SK-N-SH (cell line): ENCODE measurements around the gene DDI2. TPM values are rescaled to one million over a fixed set of nuclear protein-coding genes. Genes with fewer than 3 reads are reported as not detected.

Experiments used
- CTCF ChIA-PET: fragments of 300-600, 350-600 bp; formaldehyde crosslinking; extraction: SDS; loops from one replicate; lab custom pipeline; 2021; lab: Yijun Ruan, JAX
- POLR2A ChIA-PET: fragments of 350-600 bp; sonication (Branson Sonifier 250); formaldehyde crosslinking; extraction: SDS; loops from one replicate; lab custom pipeline; 2020; ENCODE audit warnings: antibody characterized with exemption, inconsistent platforms; lab: Yijun Ruan, JAX
- DNase-seq: peaks from one replicate; pipeline ENCODE4 v3.0.0; 2012
- H2AFZ ChIP-seq: fragments of 200-600 bp; sonication (generic); 2 replicates; pipeline ENCODE4 v1.8.1; 2016; ENCODE audit warnings: antibody characterized with exemption, mild to moderate bottlenecking, low read depth
- H3F3A ChIP-seq: fragments of 200-600 bp; sonication (generic); replicated peaks from 2 replicates; pipeline ENCODE3; 2016; ENCODE audit warnings: antibody characterized with exemption, mild to moderate bottlenecking; ENCODE audit not compliant: insufficient read depth
- H3K27ac ChIP-seq, 2 experiments: fragments of 200-500 bp in 1 of 2; fragments of 200-600 bp in 1 of 2; sonication (Bioruptor generic) in 1 of 2; sonication (generic), shearing (Covaris generic) in 1 of 2; 2 replicates each; pipeline versions ENCODE4 v1.5.1 to v1.6.1; 2014 to 2016; ENCODE audit warnings: low read depth in 2 of 2, inconsistent platforms in 1 of 2, low read length in 1 of 2, mild to moderate bottlenecking in 1 of 2, mixed read lengths in 1 of 2
- H3K27me3 ChIP-seq: fragments of 200-600 bp; sonication (generic), shearing (Covaris generic); 2 replicates; pipeline ENCODE4 v1.6.1; 2016; ENCODE audit warnings: mixed run types; ENCODE audit not compliant: insufficient read depth
- H3K36me3 ChIP-seq, 2 experiments: fragments of 200-500 bp in 1 of 2; fragments of 200-600 bp in 1 of 2; sonication (Bioruptor generic) in 1 of 2; sonication (generic) in 1 of 2; replicated peaks in 1 of 2; 2 replicates each; pipeline versions ENCODE3 to v1.5.1; 2014 to 2016; ENCODE audit warnings: low read length in 1 of 2, mild to moderate bottlenecking in 1 of 2; ENCODE audit not compliant: insufficient read depth in 2 of 2, control insufficient read depth in 1 of 2
- H3K4me1 ChIP-seq, 2 experiments: fragments of 200-500 bp in 1 of 2; fragments of 200-600 bp in 1 of 2; sonication (Bioruptor generic) in 1 of 2; sonication (generic), shearing (Covaris generic) in 1 of 2; 2 replicates each; pipeline versions ENCODE4 v1.5.1 to v1.6.1; 2014 to 2016; ENCODE audit warnings: low read depth in 1 of 2, low read length in 1 of 2, mixed run types in 1 of 2; ENCODE audit not compliant: insufficient read depth in 2 of 2, control insufficient read depth in 1 of 2
- H3K4me2 ChIP-seq: fragments of 200-600 bp; sonication (generic), shearing (Covaris generic); 2 replicates; pipeline ENCODE4 v1.6.1; 2017; ENCODE audit warnings: mixed run types
- H3K4me3 ChIP-seq, 2 experiments: fragments of 200-500 bp in 1 of 2; fragments of 200-600 bp in 1 of 2; sonication (Bioruptor generic) in 1 of 2; sonication (generic), shearing (Covaris generic) in 1 of 2; 2 replicates each; pipeline versions ENCODE4 v1.5.1 to v1.8.1; 2014 to 2016; ENCODE audit warnings: low read depth in 2 of 2, inconsistent platforms in 1 of 2, low read length in 1 of 2, mild to moderate bottlenecking in 1 of 2, mixed read lengths in 1 of 2, moderate library complexity in 1 of 2
- H3K79me2 ChIP-seq: fragments of 200-600 bp; sonication (generic); 2 replicates; pipeline ENCODE4 v1.8.1; 2017; ENCODE audit warnings: mild to moderate bottlenecking; ENCODE audit not compliant: insufficient read depth
- H3K9ac ChIP-seq: fragments of 200-600 bp; sonication (generic); 2 replicates; pipeline ENCODE4 v1.6.1; 2017; ENCODE audit warnings: mixed run types
- H3K9me2 ChIP-seq: fragments of 200-600 bp; sonication (generic); 2 replicates; pipeline ENCODE4 v1.6.1; 2017; ENCODE audit warnings: mixed run types
- H3K9me3 ChIP-seq: fragments of 200-600 bp; sonication (generic); 2 replicates; pipeline ENCODE4 v1.6.1; 2017; ENCODE audit warnings: mixed run types, mild to moderate bottlenecking, moderate library complexity
- H4K20me1 ChIP-seq: fragments of 200-600 bp; sonication (generic); 2 replicates; pipeline ENCODE4 v1.6.1; 2017; ENCODE audit warnings: mild to moderate bottlenecking, mixed run types; ENCODE audit not compliant: insufficient read depth
- EP300 ChIP-seq, 2 experiments: IDR thresholded peaks; 2 replicates each; pipeline versions ENCODE4 v1.4.0 to v1.6.1; 2012; ENCODE audit warnings: borderline replicate concordance in 1 of 2, low read depth in 1 of 2, low read length in 1 of 2
- FOSL2 ChIP-seq: IDR thresholded peaks from 2 replicates; pipeline ENCODE4 v1.4.0; 2012; ENCODE audit warnings: low read depth, mild to moderate bottlenecking, moderate library complexity, borderline replicate concordance
- GABPA ChIP-seq: IDR thresholded peaks from 2 replicates; pipeline ENCODE4 v1.4.0; 2012; ENCODE audit warnings: low read depth, mild to moderate bottlenecking
- NFIC ChIP-seq: IDR thresholded peaks from 2 replicates; pipeline ENCODE4 v1.4.0; 2012; ENCODE audit warnings: borderline replicate concordance
- RAD21 ChIP-seq: IDR thresholded peaks from 2 replicates; pipeline ENCODE4 v1.6.1; 2012; ENCODE audit warnings: mild to moderate bottlenecking, low read length
- RCOR1 ChIP-seq: fragments of 150-350 bp; IDR thresholded peaks from 2 replicates; pipeline ENCODE4 v1.6.1; 2017; ENCODE audit warnings: antibody characterized with exemption, low read length
- REST ChIP-seq: IDR thresholded peaks from 2 replicates; pipeline ENCODE4 v1.6.1; 2012; ENCODE audit warnings: mild to moderate bottlenecking, low read depth, low read length, moderate library complexity
- RXRA ChIP-seq: IDR thresholded peaks from 2 replicates; pipeline ENCODE4 v1.4.0; 2012; ENCODE audit warnings: low read depth, mild to moderate bottlenecking, borderline replicate concordance
- SMC3 ChIP-seq: IDR thresholded peaks from 2 replicates; pipeline ENCODE4 v1.6.1; 2012; ENCODE audit warnings: low read depth, low read length, improper control_type of control experiment
- TEAD4 ChIP-seq: IDR thresholded peaks from 2 replicates; pipeline ENCODE4 v1.4.0; 2012; ENCODE audit warnings: mild to moderate bottlenecking, borderline replicate concordance; ENCODE audit not compliant: insufficient read depth
- YY1 ChIP-seq: IDR thresholded peaks from 2 replicates; pipeline ENCODE4 v1.4.0; 2012; ENCODE audit warnings: low read depth, mild to moderate bottlenecking
- WGBS: methylation state at CpG from one replicate; pipeline ENCODE4 v1.1.6; 2017; ENCODE audit warnings: low lambda C conversion rate; 5-methylcytosine and 5-hydroxymethylcytosine counted together
- polyA plus RNA-seq, 3 experiments: library from polyadenylated mRNA; depleted of rRNA; stranded (reverse); fragments of >200 nt; gene quantifications; 2 replicates each; pipeline ENCODE4 v1.2.3, GENCODE V29; 2012
- TF ChIP-seq, protein P1 (sequence below): fragments of 200-600 bp; sonication (generic); IDR thresholded peaks from 2 replicates; pipeline ENCODE4 v1.6.1; 2017; ENCODE audit warnings: antibody characterized with exemption, mild to moderate bottlenecking, moderate library complexity
- TF ChIP-seq, protein P2 (sequence below): fragments of 150-350 bp; IDR thresholded peaks from 2 replicates; pipeline ENCODE4 v1.6.1; 2017; ENCODE audit warnings: antibody characterized with exemption, low read length, low read depth, borderline replicate concordance

Gene DDI2
- polyA plus RNA-seq, 1 of the 3 experiments (the other 2 are of a cell fraction) = 2.8 TPM

GRCh38 chr1:15684042-15684461 lies 66.8 kb downstream of the DDI2 start, which contains the start of gene PLEKHM2 (continued):
- TF ChIP-seq RAD21 (no peak), RCOR1 (no peak), EP300 (IDR thresholded peaks at IDR 0.05; ENCODE audit: borderline replicate concordance in 1 of 2, low read depth in 1 of 2, low read length in 1 of 2) (no peak), GABPA (peak; percentile 32; the same call in 1 of the 2 replicates), SMC3 (no peak), YY1 (no peak)
- TF ChIP-seq, protein P1, sequence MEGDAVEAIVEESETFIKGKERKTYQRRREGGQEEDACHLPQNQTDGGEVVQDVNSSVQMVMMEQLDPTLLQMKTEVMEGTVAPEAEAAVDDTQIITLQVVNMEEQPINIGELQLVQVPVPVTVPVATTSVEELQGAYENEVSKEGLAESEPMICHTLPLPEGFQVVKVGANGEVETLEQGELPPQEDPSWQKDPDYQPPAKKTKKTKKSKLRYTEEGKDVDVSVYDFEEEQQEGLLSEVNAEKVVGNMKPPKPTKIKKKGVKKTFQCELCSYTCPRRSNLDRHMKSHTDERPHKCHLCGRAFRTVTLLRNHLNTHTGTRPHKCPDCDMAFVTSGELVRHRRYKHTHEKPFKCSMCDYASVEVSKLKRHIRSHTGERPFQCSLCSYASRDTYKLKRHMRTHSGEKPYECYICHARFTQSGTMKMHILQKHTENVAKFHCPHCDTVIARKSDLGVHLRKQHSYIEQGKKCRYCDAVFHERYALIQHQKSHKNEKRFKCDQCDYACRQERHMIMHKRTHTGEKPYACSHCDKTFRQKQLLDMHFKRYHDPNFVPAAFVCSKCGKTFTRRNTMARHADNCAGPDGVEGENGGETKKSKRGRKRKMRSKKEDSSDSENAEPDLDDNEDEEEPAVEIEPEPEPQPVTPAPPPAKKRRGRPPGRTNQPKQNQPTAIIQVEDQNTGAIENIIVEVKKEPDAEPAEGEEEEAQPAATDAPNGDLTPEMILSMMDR = no peak
- TF ChIP-seq, all 33 proteins: peak for 4

GRCh38 chr1:15684468-15685291 lies 67.4 kb downstream of the DDI2 start:
- Histone ChIP-seq H3K9me2 (no peaks in the 10 kb centered on the region), H3K9me3 (no peaks in the 10 kb centered on the region), H4K20me1 (peaks cover 8% of the 10 kb centered on the region), H2AFZ (0 out of 2 replicates have a peak overlapping the region, but pooled peaks have one; percentile 59), H3K27ac (peak overlapping the region; percentile 59 to 81), H3K4me3 (peak overlapping the region; percentile 74 to 84), H3K4me1 (peaks cover 0 to 16% of the 10 kb centered on the region in 2 experiments; a peak in 2 of 4 replicates), H3K9ac (peak overlapping the region; percentile 93), H3F3A (peaks cover 14% of the 10 kb centered on the region), H3K27me3 (no peaks in the 10 kb centered on the region), H3K79me2 (peaks cover 53% of the 10 kb centered on the region), H3K4me2 (peak overlapping the region; percentile 96), H3K36me3 (no peaks in the 10 kb centered on the region)
- CTCF ChIA-PET = interaction anchor here (0.6 to 1.3 kb wide), 2 partner anchors 24 to 47 kb away, joined by 3 read pairs; no protein-coding TSS in a partner anchor
- POLR2A ChIA-PET = interaction anchor here (0.8 kb wide), 1 partner anchor 67 kb away, joined by 3 read pairs; no protein-coding TSS in a partner anchor
- WGBS = 0% methylated on average over 12 of the region's 72 CpGs
- peak; percentile 87 for DNase-seq
- TF ChIP-seq RXRA (no peak), GABPA (no peak), TEAD4 (no peak), NFIC (no peak), REST (no peak), FOSL2 (no peak)
- TF ChIP-seq, protein P2, sequence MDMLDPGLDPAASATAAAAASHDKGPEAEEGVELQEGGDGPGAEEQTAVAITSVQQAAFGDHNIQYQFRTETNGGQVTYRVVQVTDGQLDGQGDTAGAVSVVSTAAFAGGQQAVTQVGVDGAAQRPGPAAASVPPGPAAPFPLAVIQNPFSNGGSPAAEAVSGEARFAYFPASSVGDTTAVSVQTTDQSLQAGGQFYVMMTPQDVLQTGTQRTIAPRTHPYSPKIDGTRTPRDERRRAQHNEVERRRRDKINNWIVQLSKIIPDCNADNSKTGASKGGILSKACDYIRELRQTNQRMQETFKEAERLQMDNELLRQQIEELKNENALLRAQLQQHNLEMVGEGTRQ = no peak
